HG03378 (cell line): ENCODE measurements around the gene OBSCN.

Experiments used
- ATAC-seq: cut with Tn5 transposase; IDR thresholded peaks from one replicate; pipeline ENCODE4 v1.9.1; 2021; ENCODE audit warnings: mild to moderate bottlenecking, moderate library complexity; ENCODE audit not compliant: unreplicated experiment

OBSCN gene

DNA sequence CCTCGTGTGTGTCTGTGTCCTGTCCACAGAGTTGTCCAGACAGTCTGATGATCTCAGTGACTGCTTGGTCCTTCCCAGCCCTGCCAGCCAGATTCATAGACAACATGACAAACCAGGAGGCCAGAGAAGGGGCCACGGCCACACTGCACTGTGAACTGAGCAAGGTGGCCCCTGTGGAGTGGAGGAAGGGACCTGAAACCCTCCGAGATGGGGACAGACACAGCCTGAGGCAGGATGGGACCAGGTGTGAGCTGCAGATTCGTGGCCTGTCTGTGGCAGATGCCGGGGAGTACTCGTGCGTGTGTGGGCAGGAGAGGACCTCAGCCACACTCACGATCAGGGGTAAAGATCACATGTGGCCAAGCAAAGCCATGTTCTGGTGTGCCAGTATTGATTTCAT, 96.4 kb downstream of the OBSCN start:
- ATAC-seq: no peak

GRCh38 chr1:228304766-228305395, 97.0 kb downstream of the OBSCN start:
- ATAC-seq: no peak

- ATAC-seq: no peak
Measured at GRCh38 chr1:228305721-228306152, 97.9 kb downstream of the OBSCN start.

GRCh38 chr1:228306275-228307217, 98.7 kb downstream of the OBSCN start:
- no peak for ATAC-seq

GRCh38 chr1:228307218-228308023, 99.6 kb downstream of the OBSCN start:
- ATAC-seq: no peak

DNA sequence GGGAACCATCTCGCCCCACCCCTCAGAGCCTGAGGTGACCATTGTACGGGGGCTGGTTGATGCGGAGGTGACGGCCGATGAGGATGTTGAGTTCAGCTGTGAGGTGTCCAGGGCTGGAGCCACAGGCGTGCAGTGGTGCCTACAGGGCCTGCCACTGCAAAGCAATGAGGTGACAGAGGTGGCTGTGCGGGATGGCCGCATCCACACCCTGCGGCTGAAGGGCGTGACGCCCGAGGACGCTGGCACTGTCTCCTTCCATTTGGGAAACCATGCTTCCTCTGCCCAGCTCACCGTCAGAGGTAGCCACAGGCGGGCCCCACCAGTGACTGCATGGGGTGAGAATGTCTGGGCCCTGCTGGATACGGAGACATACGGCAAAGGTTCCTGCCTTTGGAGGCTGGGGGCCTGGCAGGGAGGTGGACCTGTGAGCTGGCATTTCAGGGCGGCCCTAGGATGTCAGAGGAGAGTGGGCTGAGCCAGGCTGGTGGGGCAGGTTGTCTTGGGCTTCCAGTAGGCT, 100.3 kb downstream of the OBSCN start:
- ATAC-seq: no peak

DNA sequence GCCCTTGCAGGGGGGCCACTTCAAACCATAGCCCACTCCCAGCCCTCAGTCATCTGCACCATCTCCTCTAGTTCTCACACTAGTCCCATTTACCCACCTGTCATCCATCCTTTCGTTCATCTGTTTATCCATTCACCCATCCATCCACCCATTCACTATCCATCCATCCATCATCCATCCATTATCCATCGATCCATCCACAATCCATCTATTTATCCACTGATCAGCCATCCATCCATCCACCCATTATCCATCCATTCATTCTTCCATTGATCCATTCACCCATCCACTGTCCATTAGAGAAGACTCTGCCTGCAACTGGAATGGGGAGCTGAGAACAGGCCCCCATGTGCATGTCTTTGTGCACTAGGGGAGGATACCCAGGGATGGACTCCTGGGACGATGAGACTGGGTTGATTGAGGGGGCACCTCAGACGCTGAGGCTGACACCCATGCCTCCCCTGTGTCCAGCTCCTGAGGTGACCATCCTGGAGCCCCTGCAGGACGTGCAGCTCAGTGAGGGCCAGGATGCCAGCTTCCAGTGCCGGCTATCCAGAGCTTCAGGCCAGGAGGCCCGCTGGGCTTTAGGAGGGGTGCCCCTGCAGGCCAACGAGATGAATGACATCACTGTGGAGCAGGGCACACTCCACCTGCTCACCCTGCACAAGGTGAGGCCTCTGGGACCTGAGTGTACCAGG, 100.9 kb downstream of the OBSCN start:
- no peak for ATAC-seq

DNA sequence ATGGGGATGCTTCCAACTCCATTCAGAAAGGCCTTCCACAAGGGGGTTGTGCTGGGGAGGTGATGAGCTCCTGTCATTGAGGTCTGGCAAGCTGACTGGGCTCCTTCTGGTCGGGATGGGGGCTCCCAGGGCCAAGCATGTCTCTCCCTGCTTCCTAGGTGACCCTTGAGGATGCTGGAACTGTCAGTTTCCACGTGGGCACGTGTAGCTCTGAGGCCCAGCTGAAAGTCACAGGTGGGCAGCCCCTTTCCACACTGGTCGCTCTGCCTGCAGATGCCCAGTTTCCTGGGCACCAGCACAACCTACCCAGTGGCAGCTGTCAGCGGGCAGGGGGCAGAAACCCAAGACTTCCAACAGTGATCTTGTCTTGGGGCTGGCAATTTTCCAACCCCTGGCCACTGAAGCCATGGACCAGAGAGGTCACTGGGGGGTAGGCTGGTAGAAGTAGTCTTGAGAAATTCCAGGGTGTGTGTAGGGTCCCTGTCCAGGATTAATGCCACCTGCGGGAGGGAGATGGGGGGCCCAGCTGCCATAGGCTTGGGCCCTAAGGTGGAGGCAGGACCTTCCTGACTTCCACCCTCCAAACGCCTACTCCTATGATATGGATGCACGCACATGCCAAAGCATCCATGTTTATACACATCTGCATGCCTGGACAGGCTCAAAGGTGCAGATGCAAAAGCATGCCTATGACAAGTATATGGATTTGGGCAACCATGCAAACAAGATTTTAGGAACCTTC, 101.7 kb downstream of the OBSCN start:
- ATAC-seq: no peak

- no peak for ATAC-seq
Measured at GRCh38 chr1:228310162-228310792, 102.4 kb downstream of the OBSCN start.

GRCh38 chr1:228311091-228311490, 103.2 kb downstream of the OBSCN start:
- no peak for ATAC-seq

- no peak for ATAC-seq
Measured at GRCh38 chr1:228312136-228312764, 104.4 kb downstream of the OBSCN start.

DNA sequence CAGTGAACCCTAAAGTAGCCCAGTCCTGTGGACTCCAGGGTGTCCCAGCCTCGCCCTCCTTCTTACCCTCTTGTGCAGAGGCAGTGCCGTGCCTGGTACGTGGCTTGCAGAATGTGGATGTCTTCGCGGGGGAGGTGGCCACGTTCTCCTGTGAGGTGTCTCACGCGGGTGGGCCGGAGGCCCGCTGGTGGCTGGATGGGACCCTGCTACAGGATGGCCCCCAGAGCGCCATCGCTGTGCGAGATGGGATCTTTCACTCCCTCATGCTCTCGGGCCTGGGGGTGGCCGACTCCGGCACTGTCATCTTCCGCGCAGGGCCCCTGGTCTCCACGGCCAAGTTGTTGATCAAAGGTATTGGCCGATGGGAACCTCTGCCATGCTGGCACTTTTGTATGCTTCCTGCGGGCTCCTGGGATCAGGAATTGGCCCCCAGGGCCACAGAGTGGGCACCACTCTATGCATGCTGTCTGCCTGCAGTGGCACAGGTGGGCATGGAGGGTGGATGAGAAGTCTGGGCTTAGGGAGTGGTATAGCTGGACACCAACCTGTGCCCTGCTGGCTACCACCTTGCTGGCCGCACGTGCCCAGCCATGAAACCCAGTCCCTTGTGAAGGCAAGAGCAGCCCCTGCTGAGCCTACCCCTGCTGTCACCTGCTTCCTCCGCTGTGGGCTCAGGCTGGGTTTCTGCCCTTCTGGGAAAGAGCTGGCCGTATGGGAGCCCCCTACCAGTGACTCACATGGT, 105.9 kb downstream of the OBSCN start:
- no peak for ATAC-seq

- no peak for ATAC-seq
Measured at GRCh38 chr1:228314315-228314657, 106.4 kb downstream of the OBSCN start.

DNA sequence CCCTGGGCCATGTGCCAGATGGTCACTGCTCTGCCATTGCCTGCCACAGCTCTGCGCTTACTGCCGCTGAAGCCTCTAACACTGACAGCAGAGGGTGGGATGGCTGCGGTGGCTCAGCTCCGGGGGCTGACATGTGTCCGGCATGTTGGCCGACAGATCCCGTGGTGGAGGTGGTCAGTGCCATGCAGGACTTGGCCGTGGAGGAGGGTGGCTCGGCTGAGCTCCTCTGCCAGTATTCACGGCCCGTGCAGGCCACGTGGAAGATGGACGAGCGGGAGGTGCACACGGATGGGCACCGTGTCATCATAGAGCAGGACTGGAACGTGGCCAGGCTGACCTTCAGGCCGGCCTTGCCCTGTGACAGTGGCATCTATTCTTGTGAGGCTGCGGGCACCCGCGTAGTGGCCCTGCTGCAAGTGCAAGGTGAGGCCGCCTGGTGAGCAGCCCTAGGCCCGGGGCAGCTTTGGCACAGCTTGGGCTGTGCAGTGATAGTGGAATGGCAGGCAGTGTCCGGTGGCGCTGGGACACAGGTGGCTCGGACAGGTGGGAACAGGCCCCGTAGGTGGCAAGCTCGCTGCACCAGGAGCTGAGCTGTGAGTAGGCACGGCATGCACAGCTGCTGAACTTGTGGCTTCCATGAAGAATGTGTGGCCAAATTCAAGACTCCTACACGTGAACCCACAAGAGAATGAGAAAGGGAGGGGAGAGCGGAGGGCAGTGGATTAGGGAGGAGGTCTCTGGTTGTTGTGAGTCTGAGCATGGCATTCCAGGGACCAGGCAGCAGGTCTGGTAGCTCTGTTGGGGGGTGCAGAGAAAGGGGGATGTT, 107.0 kb downstream of the OBSCN start:
- ATAC-seq: no peak

DNA sequence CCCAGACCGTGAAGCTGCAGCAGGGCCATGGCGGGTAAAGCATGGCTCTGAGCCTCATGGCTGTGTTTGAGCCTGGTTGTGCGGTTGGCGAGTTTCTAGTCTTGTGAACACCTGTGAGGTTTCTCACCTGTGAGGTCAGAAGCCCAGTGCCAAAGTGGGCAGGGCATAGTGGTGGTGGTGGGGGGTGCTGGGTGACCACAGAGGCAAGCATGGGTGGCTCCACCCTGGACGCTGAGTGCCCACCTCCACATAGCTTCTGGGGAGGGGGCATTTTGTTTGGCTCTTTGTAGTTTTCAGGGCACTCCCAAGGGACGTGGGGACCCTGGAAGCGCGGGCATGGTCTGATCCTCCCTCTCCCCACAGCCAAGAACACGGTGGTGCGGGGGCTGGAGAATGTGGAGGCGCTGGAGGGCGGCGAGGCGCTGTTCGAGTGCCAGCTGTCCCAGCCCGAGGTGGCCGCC, 107.7 kb downstream of the OBSCN start:
- ATAC-seq: no peak

DNA sequence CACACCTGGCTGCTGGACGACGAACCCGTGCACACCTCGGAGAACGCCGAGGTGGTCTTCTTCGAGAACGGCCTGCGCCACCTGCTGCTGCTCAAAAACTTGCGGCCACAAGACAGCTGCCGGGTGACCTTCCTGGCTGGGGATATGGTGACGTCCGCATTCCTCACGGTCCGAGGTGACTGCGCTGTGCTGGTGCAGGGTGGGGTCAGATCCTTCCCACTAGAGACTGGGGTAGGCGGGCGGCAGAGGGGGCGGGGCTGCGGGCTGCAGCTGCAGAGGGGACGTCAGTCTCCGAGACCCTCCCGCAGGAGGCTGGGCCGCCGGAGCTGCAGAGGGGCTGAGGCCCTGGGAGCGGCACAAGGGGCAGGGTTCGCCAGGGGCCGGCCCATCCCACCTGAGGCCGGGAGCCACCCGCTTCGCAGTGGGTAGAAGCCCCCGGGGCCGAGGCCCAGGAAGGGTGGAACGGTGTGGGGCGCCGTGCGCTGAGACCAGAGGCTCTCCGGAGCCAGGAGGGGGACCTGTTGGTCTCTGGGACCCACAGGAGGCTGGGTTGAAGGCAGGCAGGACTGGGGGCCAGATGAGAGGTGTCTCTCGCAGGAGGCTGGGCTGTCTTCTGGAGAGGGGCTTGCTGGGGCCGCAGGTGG, 108.2 kb downstream of the OBSCN start:
- ATAC-seq: no peak
